ENCODE data around the gene HDAC1. TPM values are rescaled to one million over a fixed set of nuclear protein-coding genes. Genes with fewer than 3 reads are reported as not detected.
"Not testable (repeated sequence)": the region's sequence is repeated elsewhere in the genome, so short reads cannot be mapped to it uniquely, and the experiment has no call there.

HDAC1 gene
- total RNA-seq, 2 experiments from 2014 or later = 259 to 263 TPM

DNA sequence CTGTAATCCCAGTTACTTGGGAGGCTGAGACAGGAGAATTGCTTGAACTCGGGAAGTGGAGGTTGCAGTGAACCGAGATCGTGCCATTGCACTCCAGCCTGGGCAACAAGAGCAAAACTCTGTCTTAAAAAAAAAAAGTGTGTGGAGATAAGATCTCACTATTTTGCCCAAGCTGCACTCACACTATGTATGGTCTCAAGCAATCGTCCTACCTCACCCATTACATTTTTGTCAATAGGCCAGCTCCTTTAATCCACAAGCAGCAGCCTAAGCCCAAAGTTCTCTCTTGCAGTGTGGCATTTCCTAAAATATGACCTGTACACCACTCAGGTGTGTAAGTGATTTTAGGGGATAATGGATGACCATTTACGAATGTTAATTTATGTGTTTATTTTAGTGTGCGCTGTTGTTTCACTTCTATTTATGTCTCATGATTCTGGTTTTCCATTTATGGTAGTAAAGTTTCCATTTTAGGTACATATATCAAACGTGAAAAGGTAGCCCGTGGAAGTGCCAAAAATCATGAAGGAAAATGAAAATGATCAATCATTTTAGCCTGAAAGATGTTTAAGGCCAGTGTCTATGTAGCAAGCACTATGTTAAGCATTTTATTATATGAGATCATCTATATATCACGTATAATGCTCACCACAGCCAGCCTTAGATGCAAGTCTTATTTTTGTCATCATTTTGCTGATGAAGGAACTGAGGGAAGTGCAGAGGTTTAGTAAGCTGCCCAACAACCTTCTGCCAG is 35.2 kb upstream of the HDAC1 start:
- Histone ChIP-seq H2AFZ (ENCODE audit: low read length) (peak overlapping the region; percentile 2; the same call in 1 of the 2 replicates), H3K27ac (ENCODE audit: low read depth, low read length, poor library complexity, severe bottlenecking) (peak overlapping the region; percentile 99), H3K4me2 (ENCODE audit: low read length) (peak overlapping the region; percentile 83), H3K4me3 (ENCODE audit: low read depth, low read length, poor library complexity, severe bottlenecking) (peak overlapping the region; percentile 45), H3K4me1 (ENCODE audit: insufficient read depth, low read length, poor library complexity, severe bottlenecking) (peaks cover 87% of the 10 kb centered on the region), H3K36me3 (ENCODE audit: insufficient read depth, low read length) (peaks cover 14% of the 10 kb centered on the region; the same call in 1 of the 2 replicates), H3K79me2 (ENCODE audit: insufficient read depth, low read depth, low read length) (peaks cover 93% of the 10 kb centered on the region), H4K20me1 (ENCODE audit: insufficient read depth, low read length) (no peaks in the 10 kb centered on the region), H3K9me3 (ENCODE audit: low read length) (no peaks in the 10 kb centered on the region), H3K9me2 (ENCODE audit: insufficient read depth, low read length) (no peaks in the 10 kb centered on the region)
- no TSS peak for BruUV-seq (replicated peaks)
- ChIA-PET POLR2A (interaction anchor here (0.5 to 9.6 kb wide), 6 partner anchors 6 to 88 kb away, joined by 3 to 79 read pairs (median 6); partner anchors contain the start of genes HDAC1, LCK and MARCKSL1), CTCF (ENCODE audit: unreplicated experiment) (interaction anchor here (1.3 kb wide), 1 partner anchor 65 kb away, joined by 3 read pairs; no protein-coding TSS in a partner anchor)
- intact Hi-C loops (cut with micrococcal nuclease; ENCODE audit: unreplicated experiment) = no loop called here
- no peak for DNase-seq (ENCODE audit: low spot score)
- TF ChIP-seq EZH2phosphoT487 (IDR thresholded peaks at IDR 0.05; ENCODE audit: borderline replicate concordance, low read depth, low read length) (no peak), CTCF (conservative IDR thresholded peaks at IDR 0.05; ENCODE audit: low read length) (no peak)

DNA sequence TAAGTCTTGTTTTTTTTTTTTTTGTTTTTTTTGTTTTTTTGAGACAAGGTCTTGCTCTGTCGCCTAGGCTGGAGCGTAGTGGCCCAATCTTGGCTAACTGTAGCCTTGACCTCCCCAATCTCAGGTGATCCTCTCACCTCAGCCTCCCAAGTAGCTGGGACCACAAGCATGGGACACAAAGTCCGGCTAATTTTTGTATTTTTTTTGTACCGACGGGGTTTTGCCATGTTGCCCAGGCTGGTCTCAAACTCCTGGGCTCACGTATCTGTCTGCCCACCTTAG is 34.7 kb upstream of the HDAC1 start:
- H3K4me2 ChIP-seq (ENCODE audit: low read length) = peak overlapping the region; percentile 83
- H3K9me2 ChIP-seq (ENCODE audit: insufficient read depth, low read length) = no peaks in the 10 kb centered on the region
- H4K20me1 ChIP-seq (ENCODE audit: insufficient read depth, low read length) = no peaks in the 10 kb centered on the region
- BruUV-seq (replicated peaks) = no TSS peak
- H2AFZ ChIP-seq (ENCODE audit: low read length) = peak overlapping the region; percentile 2; the same call in 1 of the 2 replicates
- peaks cover 14% of the 10 kb centered on the region; the same call in 1 of the 2 replicates for H3K36me3 ChIP-seq (ENCODE audit: insufficient read depth, low read length)
- intact Hi-C loops (cut with micrococcal nuclease; ENCODE audit: unreplicated experiment) = no loop called here
- no peak for TF ChIP-seq EZH2phosphoT487 (IDR thresholded peaks at IDR 0.05; ENCODE audit: borderline replicate concordance, low read depth, low read length)
- TF ChIP-seq CTCF (conservative IDR thresholded peaks at IDR 0.05; ENCODE audit: low read length) = no peak
- ChIA-PET POLR2A (interaction anchor here (6.4 kb wide), 1 partner anchor 7 kb away, joined by 79 read pairs; the partner anchor contains the start of gene LCK), CTCF (ENCODE audit: unreplicated experiment) (no interaction called here)
- H3K79me2 ChIP-seq (ENCODE audit: insufficient read depth, low read depth, low read length) = peaks cover 87% of the 10 kb centered on the region
- peak overlapping the region; percentile 99 for H3K27ac ChIP-seq (ENCODE audit: low read depth, low read length, poor library complexity, severe bottlenecking)
- H3K4me3 ChIP-seq (ENCODE audit: low read depth, low read length, poor library complexity, severe bottlenecking) = peak overlapping the region; percentile 45
- peaks cover 87% of the 10 kb centered on the region for H3K4me1 ChIP-seq (ENCODE audit: insufficient read depth, low read length, poor library complexity, severe bottlenecking)
- H3K9me3 ChIP-seq (ENCODE audit: low read length) = no peaks in the 10 kb centered on the region
- DNase-seq (ENCODE audit: low spot score) = no peak

GRCh38 chr1:32263236-32263593 is 28.7 kb upstream of the HDAC1 start:
- peak overlapping the region; percentile 98 for H3K27ac ChIP-seq (ENCODE audit: low read depth, low read length, poor library complexity, severe bottlenecking)
- H4K20me1 ChIP-seq (ENCODE audit: insufficient read depth, low read length); H2AFZ ChIP-seq (ENCODE audit: low read length); intact Hi-C loops (cut with micrococcal nuclease; ENCODE audit: unreplicated experiment); H3K9me2 ChIP-seq (ENCODE audit: insufficient read depth, low read length); H3K9me3 ChIP-seq (ENCODE audit: low read length); DNase-seq (ENCODE audit: low spot score); CTCF ChIA-PET (ENCODE audit: unreplicated experiment): not testable (repeated sequence)
- peaks cover 56% of the 10 kb centered on the region; the same call in 1 of the 2 replicates for H3K79me2 ChIP-seq (ENCODE audit: insufficient read depth, low read depth, low read length)
- TSS peak; percentile 85 for BruUV-seq (replicated peaks)
- peak overlapping the region; percentile 78 for H3K4me2 ChIP-seq (ENCODE audit: low read length)
- peak overlapping the region; percentile 40 for H3K4me3 ChIP-seq (ENCODE audit: low read depth, low read length, poor library complexity, severe bottlenecking)
- H3K4me1 ChIP-seq (ENCODE audit: insufficient read depth, low read length, poor library complexity, severe bottlenecking) = peaks cover 78% of the 10 kb centered on the region
- H3K36me3 ChIP-seq (ENCODE audit: insufficient read depth, low read length) = peaks cover 17% of the 10 kb centered on the region
- POLR2A ChIA-PET = interaction anchor here (0.7 to 6.4 kb wide), 3 partner anchors 9 to 27 kb away, joined by 5 to 79 read pairs (median 6); partner anchors contain the start of gene LCK
